SU-DHL-6 (cell line): ENCODE results near the gene VEGFB.

Source experiments
- CTCF ChIP-seq: fragments of 200-600 bp; sonication (generic); IDR thresholded peaks from one replicate; pipeline ENCODE4 v1.5.1; 2017; ENCODE audit warnings: antibody characterized with exemption, mild to moderate bottlenecking, low read length, moderate library complexity; ENCODE audit not compliant: insufficient read depth, poor library complexity, severe bottlenecking
- EZH2phosphoT487 ChIP-seq: fragments of 200-600 bp; sonication (generic), shearing (Covaris generic); conservative IDR thresholded peaks from 2 replicates; pipeline ENCODE4 v1.6.1; 2018; ENCODE audit warnings: mild to moderate bottlenecking, antibody characterized with exemption, low read length, moderate library complexity, mixed read lengths

GRCh38 chr11:64232182-64232966, 2.0 kb upstream of the VEGFB start:
- TF ChIP-seq CTCF (no peak), EZH2phosphoT487 (no peak)
